ENCODE measurements around the gene TSR3. TPM values are rescaled to one million over a fixed set of nuclear protein-coding genes. Genes with fewer than 3 reads are reported as not detected.

The TSR3 gene
- total RNA-seq, 2 donors from 2014 or later, result 64.9 to 67.4 TPM

DNA sequence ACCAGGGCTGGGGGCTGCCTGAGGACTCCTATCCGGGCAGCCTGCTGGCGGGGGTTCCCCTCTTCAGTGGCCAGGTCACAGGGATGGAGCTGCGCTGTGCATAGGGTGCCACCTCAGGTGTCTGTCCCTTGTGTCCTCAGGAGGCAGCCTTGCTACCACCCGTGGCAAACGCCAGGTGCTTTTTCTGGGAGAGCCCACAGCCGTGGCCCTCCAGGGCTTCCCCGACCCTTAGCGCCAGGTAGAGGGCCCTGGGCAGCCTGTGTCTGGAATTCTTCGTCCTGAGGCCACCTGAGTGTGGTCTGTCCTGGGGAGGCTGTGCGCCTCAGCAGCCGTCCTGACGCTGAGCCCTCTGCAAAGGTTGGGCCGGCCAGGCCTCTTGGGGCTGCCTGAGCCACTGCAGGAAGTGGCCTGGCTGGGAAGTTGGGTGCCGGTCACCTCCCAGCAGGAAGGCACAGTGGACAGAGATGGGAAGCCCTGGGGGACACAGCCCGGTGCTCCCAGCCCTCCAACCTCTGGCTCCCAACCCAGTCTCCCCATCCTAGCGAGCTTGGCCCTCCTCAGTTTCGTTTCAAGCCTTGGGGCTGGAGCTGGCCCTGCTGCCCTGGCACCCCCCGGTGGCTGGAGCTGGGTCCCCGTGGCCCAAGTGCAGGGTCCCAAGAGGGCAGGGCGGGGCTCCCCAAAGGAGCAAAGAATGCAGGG lies 25.9 kb downstream of the TSR3 start:
- Mint-ChIP-seq H3K4me1 (no peaks in the 10 kb centered on the region), H3K4me3 (no peak overlapping the region), H3K27me3 (ENCODE audit: insufficient read depth) (no peaks in the 10 kb centered on the region), H3K27ac (no peak overlapping the region), H3K36me3 (ENCODE audit: low read depth) (peaks cover 31% of the 10 kb centered on the region), H3K9me3 (peaks cover 2% of the 10 kb centered on the region)
- Histone ChIP-seq H3K27me3 (ENCODE audit: control insufficient read depth, insufficient read depth, low read length, poor library complexity, severe bottlenecking) (no peaks in the 10 kb centered on the region), H3K9me3 (ENCODE audit: control insufficient read depth, low read length) (no peaks in the 10 kb centered on the region), H3K4me3 (ENCODE audit: low read length) (no peak overlapping the region), H3K4me1 (ENCODE audit: control insufficient read depth, insufficient read depth, low read length) (no peaks in the 10 kb centered on the region), H3K36me3 (ENCODE audit: control insufficient read depth, insufficient read depth, low read length) (peaks cover 26% of the 10 kb centered on the region), H3K27ac (ENCODE audit: low read depth, low read length) (no peak overlapping the region), H3K9ac (ENCODE audit: extremely low read depth, low read length, poor library complexity, severe bottlenecking) (no peak overlapping the region)
- no peak for TF ChIP-seq CTCF (conservative IDR thresholded peaks at IDR 0.05)
- WGBS, 2 experiments (ENCODE audit: insufficient coverage in 1 of 2, insufficient read length in 1 of 2), result 90% methylated on average over 17 to 20 of the region's 20 CpGs
- no peak for DNase-seq

- Mint-ChIP-seq H3K27ac (no peak overlapping the region), H3K36me3 (ENCODE audit: low read depth) (peaks cover 32% of the 10 kb centered on the region), H3K9me3 (no peaks in the 10 kb centered on the region), H3K4me1 (no peaks in the 10 kb centered on the region), H3K4me3 (no peak overlapping the region), H3K27me3 (ENCODE audit: insufficient read depth) (no peaks in the 10 kb centered on the region)
- Histone ChIP-seq H3K9me3 (ENCODE audit: control insufficient read depth, low read length) (no peaks in the 10 kb centered on the region), H3K4me1 (ENCODE audit: control insufficient read depth, insufficient read depth, low read length) (no peaks in the 10 kb centered on the region), H3K36me3 (ENCODE audit: control insufficient read depth, insufficient read depth, low read length) (peaks cover 32% of the 10 kb centered on the region), H3K27me3 (ENCODE audit: control insufficient read depth, insufficient read depth, low read length, poor library complexity, severe bottlenecking) (no peaks in the 10 kb centered on the region), H3K27ac (ENCODE audit: low read depth, low read length) (no peak overlapping the region), H3K4me3 (ENCODE audit: low read length) (no peak overlapping the region), H3K9ac (ENCODE audit: extremely low read depth, low read length, poor library complexity, severe bottlenecking) (no peak overlapping the region)
- TF ChIP-seq CTCF (conservative IDR thresholded peaks at IDR 0.05), result no peak
- DNase-seq, result no peak
- WGBS, 2 experiments (ENCODE audit: insufficient coverage in 1 of 2, insufficient read length in 1 of 2), result 93 to 94% methylated on average over 10 to 15 of the region's 15 CpGs
Measured at GRCh38 chr16:1325261-1325660, 26.4 kb downstream of the TSR3 start.

DNA sequence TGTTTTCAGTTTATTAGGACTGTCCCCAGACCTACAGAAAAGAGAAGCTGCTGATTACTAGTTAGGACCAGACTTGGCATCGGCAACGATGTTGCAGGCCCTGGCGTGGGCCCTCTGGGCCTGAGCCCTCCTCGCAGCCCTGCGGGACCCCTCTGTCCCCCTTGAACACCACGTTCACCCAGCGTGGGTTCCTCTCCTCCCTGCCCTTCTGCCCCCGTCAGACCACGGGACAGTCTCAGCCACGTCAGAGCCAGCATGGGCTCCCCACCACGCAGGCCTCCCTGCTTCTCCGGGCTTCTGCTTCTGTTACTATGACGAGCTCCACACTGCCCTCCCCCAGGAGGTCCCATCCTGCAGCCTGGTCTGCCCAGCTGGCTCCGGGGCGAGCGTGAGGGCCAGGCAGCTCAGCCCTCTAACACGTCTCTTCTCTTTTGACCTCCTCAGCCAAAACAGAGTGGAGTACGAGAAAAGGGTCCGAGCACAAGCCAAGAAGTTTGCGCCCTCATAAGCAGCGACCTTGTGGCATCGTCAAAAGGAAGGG lies 27.3 kb downstream of the TSR3 start:
- H3K4me3 ChIP-seq (ENCODE audit: low read length), result no peak overlapping the region
- Mint-ChIP-seq H3K36me3 (ENCODE audit: low read depth) (peaks cover 42% of the 10 kb centered on the region), H3K27me3 (ENCODE audit: insufficient read depth) (no peaks in the 10 kb centered on the region), H3K27ac (peak overlapping the region; percentile 81), H3K4me3 (no peak overlapping the region), H3K9me3 (no peaks in the 10 kb centered on the region), H3K4me1 (no peaks in the 10 kb centered on the region)
- DNase-seq, result no peak
- no peak for TF ChIP-seq CTCF (conservative IDR thresholded peaks at IDR 0.05)
- H3K36me3 ChIP-seq (ENCODE audit: control insufficient read depth, insufficient read depth, low read length), result peaks cover 41% of the 10 kb centered on the region
- no peaks in the 10 kb centered on the region for H3K27me3 ChIP-seq (ENCODE audit: control insufficient read depth, insufficient read depth, low read length, poor library complexity, severe bottlenecking)
- no peaks in the 10 kb centered on the region for H3K9me3 ChIP-seq (ENCODE audit: control insufficient read depth, low read length)
- H3K27ac ChIP-seq (ENCODE audit: low read depth, low read length), result no peak overlapping the region
- no peaks in the 10 kb centered on the region for H3K4me1 ChIP-seq (ENCODE audit: control insufficient read depth, insufficient read depth, low read length)
- WGBS, 2 experiments (ENCODE audit: insufficient coverage in 1 of 2, insufficient read length in 1 of 2), result 92 to 94% methylated on average over 15 to 22 of the region's 22 CpGs
- no peak overlapping the region for H3K9ac ChIP-seq (ENCODE audit: extremely low read depth, low read length, poor library complexity, severe bottlenecking)

Data from endodermal cell (in vitro differentiated cells).